ENCODE results near the gene GPLD1.

DNA sequence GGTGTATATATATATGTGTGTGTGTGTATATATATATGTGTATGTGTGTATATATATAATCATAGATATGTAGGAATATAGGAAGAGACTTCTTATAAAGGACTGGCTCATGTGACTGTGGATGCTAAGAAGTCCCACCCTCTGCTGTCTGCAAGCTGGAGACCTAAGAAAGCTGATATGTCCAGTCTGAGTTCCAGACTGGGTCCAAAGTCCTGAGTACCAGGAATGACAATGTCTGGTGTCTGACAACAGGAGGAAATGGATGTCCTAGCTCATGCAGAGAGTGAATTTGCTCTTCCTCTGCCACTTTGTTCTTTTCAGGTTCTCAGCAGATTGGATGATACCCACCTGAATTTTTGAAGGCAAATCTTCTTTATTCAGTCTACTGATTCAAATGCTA, 12.5 kb upstream of the GPLD1 start:
- TF ChIP-seq, protein P1, sequence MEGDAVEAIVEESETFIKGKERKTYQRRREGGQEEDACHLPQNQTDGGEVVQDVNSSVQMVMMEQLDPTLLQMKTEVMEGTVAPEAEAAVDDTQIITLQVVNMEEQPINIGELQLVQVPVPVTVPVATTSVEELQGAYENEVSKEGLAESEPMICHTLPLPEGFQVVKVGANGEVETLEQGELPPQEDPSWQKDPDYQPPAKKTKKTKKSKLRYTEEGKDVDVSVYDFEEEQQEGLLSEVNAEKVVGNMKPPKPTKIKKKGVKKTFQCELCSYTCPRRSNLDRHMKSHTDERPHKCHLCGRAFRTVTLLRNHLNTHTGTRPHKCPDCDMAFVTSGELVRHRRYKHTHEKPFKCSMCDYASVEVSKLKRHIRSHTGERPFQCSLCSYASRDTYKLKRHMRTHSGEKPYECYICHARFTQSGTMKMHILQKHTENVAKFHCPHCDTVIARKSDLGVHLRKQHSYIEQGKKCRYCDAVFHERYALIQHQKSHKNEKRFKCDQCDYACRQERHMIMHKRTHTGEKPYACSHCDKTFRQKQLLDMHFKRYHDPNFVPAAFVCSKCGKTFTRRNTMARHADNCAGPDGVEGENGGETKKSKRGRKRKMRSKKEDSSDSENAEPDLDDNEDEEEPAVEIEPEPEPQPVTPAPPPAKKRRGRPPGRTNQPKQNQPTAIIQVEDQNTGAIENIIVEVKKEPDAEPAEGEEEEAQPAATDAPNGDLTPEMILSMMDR (IDR thresholded peaks at IDR 0.05) = no peak
- no peak for TF ChIP-seq POLR2A (IDR thresholded peaks at IDR 0.05)
- no peak for TF ChIP-seq POLR2AphosphoS5 (IDR thresholded peaks at IDR 0.05)
